Cardiac septum (tissue), 1 donor: ENCODE results near the gene SULT4A1. TPM values are rescaled to one million over a fixed set of nuclear protein-coding genes. Genes with fewer than 3 reads are reported as not detected.
A peak's percentile ranks its signal among the peaks of the same experiment; 100 is the strongest.

Experiments
- DNase-seq: peaks from one replicate; pipeline ENCODE4 v3.0.0-alpha.2; 2020; ENCODE audit warnings: low spot score
- intact Hi-C: fragments of 100-400 bp; cut with DNase I; formaldehyde crosslinking; loops from one replicate; pipeline ENCODE4 v1.14.0; 2022
- total RNA-seq: library from RNA; stranded (reverse); fragmentation: NEBNext Ultra II Directional; extraction: Animal tissue kit (Norgen Biotek cat#: 25700); gene quantifications from one replicate; pipeline ENCODE4 v1.2.1, GENCODE V29; 2021
- donor health status: DM: no; HTN: no; CAD: no.

The SULT4A1 gene
- total RNA-seq, 1 donor from 2014 or later, result 0.13 TPM

DNA sequence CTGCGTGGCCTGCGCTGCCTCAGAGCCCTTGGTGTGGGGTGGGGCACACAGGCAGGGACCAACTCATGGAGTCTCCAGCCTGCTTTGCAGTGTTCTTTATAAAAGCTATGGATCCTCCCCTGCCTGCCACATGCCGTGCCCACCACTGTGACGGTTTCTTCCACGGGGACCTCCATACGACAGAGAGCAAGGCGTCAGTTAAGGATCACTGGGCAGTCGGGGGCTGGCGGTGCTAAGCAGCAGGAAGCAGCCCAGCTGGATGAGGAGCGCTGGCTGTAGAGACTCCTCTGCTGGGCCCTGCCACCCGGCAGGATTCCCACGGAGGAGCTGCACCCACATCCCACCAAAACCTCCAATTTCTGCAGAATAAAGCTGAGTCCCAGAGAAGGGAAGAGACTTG is 27.1 kb downstream of the SULT4A1 start:
- intact Hi-C loops, result no loop called here

DNA sequence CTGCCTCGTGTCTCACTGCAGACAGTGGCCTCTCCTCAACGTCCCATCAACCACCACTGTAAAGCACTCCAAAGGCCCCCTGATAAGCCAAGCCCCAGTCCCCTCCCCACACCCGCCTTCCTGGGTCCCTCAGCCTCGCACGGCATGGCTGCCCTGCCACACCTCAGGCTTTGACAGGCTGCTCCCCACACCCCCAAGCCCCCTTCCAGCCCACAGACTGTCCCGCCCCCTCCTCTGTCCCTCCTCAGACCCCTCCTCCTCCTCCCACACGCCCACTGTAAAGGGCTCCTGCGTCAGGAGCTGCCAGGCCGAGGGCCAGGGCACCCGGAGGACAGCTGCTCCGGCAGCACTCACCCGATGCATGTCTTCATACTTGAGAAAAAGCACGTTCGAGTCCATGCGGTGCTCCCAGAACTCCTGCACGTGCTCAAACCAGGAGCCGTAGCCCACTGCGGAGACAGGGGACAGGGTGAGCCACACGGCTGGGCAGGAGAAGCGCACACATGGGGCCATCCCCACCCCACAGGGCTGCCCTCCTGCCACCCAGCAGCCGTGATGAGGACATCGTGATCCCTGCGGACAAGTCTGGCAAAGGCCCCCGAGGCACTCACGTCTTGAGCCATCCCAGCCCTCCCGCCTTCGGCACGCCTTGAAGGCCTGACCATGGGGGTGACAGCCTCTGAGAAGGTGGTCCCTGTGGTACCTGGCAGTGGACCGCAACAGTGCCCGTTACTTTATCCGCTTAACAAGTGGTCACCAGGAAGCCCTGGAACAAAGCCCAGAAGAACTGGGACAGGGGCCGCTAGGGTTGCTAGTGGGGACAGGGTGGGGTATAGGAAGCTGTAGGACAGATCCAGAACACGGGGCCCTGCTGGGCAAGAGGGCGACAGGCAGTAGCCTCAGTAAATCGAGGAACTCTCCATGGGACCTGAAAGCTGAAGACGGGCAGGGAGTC is 28.8 kb downstream of the SULT4A1 start:
- intact Hi-C loops, result no loop called here
- DNase-seq, result no peak

More for the DNA sequence above, 27.1 kb downstream of the SULT4A1 start:
- no peak for DNase-seq

DNA sequence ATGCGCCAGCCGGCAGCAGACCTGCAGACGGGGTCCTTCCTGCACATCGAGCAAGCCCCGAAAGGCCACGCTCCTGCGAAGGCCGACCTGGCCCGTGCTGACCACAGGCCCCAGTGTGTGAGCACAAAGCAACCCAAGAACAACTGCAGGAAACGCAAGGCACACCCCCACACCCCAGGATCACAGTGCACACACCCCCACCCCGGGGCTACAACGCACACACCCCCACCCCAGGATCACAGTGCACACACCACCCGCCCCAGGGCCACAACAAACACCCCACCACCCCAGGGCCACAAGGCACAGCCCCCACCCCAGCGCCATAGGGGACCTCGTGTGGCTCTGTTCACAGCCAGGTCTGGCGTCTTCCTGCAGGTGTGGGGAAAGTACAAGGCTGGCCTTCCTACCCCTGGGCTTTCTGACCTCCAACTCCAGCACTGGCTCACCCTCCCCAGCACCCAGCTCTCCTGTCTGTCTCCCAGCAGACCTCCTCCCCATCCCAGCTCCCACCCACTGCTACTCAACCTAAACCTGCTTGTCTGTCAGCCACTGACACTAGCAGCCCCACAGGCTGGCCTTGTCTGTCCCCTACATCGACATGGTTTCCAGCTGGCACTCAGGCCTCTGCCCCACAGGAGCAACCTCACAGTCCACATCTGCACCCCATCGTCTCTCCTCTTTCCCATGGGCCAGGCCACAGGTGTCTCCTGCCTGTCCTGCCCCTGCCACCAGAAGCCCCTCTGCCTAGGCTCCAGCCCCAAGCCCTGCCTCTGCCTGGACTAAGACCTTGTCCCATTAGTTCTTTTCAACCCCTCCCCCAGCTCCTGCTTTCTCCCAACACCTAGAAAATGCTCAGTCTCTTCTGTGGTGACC is 29.7 kb downstream of the SULT4A1 start:
- DNase-seq, result no peak

DNA sequence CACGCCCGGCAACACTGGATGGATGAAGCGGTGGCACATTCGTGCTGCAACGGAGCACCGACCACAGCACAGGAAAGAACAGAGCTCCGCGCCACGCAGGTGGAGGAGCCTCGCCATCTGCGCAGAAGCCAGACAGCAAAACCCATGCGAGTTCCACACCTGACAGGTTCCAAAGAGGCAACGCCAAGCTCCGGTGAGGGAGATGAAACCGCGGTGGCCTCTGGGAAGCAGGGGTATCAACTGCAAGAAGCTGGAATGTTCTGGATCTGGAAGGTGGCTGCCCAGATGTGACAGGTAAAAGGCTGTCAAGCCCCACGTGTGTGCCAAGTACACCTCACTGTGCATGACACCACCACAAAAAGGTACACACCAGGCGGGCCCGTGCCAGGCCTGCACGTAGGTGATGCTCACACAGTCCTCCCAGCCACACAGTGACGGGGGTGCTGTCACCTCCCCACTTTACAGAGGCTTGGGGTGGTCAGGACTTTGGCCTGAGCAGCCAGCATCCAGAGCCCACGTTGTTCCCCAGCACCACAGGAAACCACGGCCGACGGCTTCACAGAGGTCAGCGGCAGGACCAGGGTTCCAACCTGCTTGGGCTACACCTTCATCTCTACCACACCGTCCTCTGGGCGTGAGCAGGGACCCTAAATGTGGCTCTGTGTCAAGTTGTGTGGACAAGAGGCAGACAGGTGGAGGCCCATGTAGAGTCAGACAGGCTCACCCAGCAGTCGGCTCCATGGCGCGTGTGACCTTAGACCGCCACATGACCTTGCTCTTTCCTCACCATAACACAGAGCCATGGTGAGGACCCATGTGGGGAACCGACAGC is 30.5 kb downstream of the SULT4A1 start:
- no peak for DNase-seq

More for the DNA sequence above, 29.7 kb downstream of the SULT4A1 start:
- intact Hi-C loops, result no loop called here

DNA sequence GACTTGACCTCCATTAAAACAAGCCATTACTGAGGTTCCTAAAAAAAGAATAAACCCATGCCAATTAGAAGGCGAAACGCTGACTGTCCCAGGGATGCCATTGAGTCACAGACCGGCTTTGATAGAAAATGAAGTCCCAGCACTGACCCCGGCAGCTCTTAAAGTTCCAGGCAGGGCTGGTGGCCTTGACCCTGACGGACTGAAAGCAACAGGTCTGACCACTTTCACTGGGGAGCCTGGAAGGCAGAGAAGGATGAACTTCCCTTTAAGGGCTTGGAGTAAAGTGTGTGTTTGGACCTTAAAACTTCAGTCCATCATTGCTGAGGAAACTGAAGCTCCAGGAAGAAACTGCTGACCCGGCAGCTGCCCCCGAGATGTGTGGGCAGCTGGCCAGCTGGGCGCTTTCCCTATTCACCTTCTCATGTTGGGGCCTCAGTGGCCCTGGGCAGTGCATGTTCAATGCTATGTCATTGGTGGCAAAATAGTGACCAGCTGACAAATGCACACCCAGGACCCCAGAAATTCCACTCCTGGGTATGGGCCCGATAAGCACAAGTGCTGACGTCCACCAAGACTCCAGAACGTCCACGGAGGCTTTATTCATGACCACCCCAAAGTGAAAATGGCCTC is 31.3 kb downstream of the SULT4A1 start:
- intact Hi-C loops, result no loop called here
- no peak for DNase-seq

More for the DNA sequence above, 30.5 kb downstream of the SULT4A1 start:
- intact Hi-C loops, result no loop called here

DNA sequence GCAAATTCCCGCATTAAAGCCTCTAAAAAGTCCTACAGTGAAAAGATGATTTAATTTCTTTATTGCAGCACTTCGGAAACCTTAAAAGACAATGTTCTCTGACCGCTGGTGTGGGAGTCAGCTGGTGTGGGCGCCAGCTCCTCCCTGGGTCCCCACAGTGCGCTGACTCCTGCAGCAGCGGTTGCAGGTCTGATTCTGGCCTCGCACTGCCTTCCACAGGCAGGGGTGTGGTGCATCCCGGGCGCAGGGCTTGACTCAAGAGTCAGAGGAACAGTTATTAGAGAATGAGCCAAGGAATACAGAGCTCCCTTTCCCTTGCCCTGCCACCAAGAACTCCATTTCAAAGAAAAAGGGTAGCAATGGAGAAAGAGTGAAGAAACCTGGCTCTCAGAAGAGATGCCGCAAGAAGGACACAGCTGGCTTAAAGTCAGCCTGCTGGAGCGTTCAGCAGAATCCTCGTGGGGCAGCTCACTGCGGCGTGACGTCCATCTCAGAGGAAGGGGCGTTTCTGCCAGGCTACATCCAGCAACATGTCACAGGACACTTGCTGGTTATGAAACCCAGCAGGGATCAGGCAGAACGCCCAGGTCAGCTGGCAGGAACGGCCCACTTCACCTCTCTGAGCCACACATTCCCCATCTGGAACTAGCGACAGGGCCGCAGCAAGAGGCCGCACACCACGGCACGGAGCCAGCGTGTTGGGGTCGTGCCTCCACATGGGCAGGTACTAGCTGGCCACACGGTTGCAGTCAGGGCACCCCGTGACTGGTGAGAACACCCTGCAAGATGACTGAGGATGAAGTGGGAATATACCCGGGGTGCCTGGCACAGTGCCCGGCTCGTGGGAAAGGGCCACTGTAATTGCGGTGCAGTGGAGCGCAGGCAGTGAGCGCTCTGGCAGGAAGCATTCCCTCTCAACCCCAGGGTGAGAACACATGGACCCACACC is 32.1 kb downstream of the SULT4A1 start:
- peak; percentile 85 for DNase-seq
- intact Hi-C loops, result loop anchor here (10.0 kb wide), 1 partner anchor 445 kb away; no protein-coding TSS in a partner anchor

DNA sequence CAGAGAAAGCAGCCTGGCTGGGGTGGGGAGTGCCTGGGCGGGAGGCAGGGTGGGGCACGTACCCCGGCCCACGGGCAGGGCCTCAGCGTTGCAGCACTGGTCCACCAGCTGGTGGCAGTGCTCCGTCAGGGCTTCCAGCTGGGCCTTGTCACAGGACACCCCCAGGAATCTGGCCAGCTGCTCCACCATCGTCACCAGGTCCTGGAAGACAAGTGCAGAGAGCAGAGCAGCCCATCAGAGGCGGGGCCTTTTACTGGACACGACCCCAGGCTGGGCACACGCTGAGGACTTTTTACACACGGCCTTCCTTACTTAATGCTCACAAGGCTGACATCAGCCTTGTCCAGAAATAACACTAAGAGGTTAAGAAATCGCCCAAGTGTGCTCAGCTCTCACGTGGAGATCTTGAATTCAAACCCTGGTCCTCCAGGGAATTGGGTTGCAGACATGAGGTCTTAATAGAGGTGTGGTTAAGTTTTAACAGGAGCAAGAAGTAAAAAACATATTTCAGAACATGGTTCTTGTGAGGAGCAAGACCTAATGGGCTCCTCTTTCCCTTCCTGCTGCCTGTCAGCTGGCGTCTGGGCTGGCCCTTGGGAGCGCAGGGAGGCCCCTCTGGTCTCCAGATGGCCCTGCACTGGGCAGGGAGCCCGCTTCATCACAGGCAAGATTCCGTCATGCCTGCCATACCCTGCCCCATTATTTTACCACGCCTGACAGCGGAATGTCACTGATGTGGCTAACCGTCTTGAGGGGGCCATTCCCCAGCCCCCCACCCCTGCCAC is 33.1 kb downstream of the SULT4A1 start:
- intact Hi-C loops, result loop anchor here (10.0 kb wide), 1 partner anchor 444 kb away; no protein-coding TSS in a partner anchor

DNA sequence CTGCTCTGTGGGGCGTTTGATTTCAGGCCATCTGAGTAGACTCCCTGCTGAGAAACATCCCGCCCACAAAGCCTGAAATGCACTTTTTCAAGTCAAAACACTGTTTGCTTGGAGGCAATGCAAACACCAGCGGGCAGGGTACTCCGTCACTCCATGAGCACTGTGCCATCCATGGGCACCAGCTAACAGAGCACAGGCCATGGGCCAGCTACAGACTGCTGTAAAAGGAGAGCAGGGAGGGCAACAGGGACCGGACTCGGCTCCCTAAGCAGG is 33.7 kb downstream of the SULT4A1 start:
- DNase-seq, result no peak
- intact Hi-C loops, result loop anchor here (10.0 kb wide), 1 partner anchor 444 kb away; no protein-coding TSS in a partner anchor

More for the DNA sequence above, 33.1 kb downstream of the SULT4A1 start:
- DNase-seq, result peak; percentile 80

DNA sequence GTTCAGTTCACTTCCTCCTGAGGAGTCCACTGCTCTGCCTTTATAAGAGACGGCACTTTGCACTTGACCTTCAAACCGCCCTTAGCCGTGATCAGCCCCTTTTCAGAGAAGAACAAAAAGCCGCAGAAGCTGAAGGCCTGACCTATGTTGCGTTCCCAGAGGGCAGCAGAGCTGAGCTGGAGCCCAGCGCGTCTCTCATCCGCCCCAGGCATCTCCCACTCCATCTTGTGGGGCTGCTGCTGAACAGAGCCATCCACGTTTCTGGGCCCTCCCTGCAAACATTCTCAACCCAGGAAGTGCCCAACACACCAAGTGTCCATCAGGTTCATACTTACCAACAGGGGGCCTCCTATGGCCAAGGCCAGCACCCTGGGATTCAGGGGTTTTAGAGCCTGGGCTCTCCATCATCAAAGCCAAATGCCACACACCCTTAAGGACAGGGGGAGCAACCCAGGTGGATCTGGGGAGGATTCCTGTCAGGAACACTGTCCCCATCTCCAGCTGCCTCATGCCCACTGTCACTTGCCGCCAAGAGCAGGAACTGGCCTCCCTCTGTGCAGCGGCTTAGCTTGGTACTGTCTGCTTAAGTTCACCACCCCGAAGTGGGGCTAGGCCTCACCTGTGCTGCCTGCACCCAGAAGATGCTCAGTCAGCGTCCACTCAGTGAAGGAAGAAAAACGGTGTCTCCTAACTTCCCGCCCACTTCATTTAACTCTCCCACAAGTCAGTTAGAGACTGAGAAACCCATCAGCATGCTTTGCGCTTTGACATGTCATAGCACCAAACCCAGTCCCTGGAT is 34.2 kb downstream of the SULT4A1 start:
- peak; percentile 53 for DNase-seq
- intact Hi-C loops, result loop anchor here (10.0 kb wide), 1 partner anchor 443 kb away; no protein-coding TSS in a partner anchor

DNA sequence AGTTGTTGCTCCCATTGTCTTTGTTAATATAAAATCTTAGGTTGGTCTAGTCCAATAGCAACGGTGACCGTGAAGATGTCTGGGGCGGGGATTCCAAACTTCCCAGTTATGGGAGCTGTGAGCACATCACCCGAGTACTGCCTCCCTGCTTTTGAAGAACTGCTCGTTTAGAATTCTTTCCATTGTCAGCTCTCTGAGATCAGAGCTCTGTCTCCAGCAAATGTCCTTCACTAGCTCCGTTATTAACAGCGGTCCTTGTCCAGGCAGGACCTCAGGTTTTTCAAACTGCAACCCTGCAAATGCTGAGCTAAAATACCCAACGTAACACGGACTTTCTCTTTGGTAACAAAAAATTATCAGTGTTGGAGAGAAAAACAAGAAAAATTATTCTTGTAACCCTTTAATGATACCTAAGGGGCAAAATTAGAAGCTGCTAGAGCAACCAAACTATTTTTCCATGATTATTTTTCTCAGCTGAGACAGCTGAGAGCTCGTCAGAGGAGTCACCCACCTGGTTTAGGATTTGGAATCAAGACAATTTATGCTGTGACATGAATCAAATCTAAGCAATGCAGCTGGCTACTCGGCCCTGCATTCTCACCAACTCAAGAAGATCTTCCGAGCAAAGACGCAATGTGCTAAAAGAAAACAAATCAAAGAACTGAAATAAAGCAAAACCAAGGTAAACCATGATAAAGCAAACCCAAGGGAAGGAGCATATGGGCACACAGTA is 35.1 kb downstream of the SULT4A1 start:
- intact Hi-C loops, result loop anchor here (10.0 kb wide), 1 partner anchor 442 kb away; no protein-coding TSS in a partner anchor
- DNase-seq, result peak; percentile 27

DNA sequence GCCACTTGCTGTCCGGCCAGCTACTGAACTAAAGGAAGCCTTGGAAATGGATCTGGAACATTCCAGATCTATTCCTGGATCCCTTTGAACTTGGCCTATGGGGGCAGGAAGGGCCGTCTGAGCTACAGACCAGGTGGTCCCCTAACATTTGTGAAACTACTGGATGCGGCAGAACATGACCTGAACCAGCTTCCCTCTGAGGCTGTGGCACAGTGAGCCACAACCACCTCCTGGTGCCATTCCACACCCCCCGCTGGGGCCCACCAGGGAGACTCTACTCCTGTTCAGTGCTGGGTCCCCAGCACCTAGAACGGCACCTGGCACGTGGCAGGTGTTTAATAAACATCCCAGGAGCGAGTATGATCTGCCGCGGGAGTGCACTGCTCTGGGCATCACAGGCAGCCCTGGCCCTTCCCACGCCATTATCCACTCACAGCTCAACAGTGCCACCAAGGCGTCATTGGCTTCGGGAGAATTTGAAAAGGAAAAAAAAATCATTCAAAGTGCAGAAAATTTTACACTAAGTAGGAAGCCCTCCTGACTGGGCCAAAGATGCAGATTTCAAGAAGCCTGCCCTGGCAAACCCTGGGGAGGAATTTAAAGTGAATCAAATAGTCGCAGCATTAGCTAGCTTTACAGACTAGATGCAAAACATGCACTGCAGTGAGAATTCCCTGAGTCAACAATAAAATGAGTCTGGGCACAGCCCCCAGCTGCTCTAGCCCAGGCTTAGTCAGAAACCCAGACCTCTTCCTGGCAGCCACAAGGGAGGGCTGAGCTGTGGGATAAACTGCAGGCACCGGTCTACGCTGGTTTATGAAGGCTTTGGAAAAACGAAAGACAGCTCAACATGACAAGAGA is 35.9 kb downstream of the SULT4A1 start:
- intact Hi-C loops, result loop anchor here (10.0 kb wide), 1 partner anchor 442 kb away; no protein-coding TSS in a partner anchor
- DNase-seq, result peak; percentile 50

DNA sequence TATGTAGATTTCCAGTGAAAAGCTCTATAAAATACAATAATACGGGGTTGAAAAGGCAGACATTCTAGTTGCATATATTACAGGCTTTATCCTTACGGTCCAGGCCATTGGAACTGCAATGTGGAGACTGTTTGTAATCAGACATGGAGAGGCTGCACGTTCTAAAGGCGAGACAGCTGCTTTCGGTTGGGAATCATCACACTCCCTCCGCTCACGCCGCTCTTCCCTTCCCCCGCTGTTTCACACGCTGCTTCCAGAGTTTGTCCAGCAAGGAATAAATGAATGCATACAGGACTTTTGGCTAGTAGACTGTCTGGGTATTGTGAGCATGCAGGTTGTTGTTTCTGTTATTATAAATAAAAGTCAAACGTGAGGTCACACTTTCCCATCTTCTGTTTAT is 36.7 kb downstream of the SULT4A1 start:
- peak; percentile 4 for DNase-seq
- intact Hi-C loops, result loop anchor here (10.0 kb wide), 1 partner anchor 441 kb away; no protein-coding TSS in a partner anchor

DNA sequence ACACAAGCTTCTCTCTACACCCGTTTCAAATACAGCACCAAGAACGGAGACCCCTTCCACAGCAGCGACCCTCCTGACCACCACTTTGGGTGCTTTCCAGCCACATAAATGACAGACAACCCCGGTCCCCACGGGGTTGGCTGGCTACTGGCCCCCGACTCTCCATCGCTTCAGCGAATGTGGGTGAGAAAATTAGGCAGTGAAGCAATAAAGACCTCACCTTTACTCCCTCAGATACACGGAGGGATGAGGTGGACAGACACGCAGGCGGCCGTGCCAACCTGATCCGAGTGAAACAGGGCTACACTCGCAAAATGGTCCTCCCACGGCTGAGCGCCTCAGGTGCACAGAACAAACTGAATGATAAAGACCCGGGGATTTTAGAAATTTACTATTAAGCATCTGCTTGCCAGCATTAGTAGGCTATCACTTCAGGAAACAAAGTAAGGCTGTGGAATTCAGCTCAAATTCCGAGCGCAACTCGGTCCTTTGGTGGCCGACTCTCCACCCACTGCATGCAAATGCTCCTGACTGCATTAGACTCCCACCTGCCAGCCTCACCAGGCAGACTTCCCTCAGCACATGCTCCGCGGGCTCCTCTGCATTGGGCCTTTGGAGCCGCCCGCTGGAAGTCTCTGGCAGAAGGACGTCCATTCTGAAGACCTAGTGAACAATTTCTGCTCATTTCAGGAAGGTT is 37.4 kb downstream of the SULT4A1 start:
- intact Hi-C loops, result loop anchor here (10.0 kb wide), 1 partner anchor 440 kb away; no protein-coding TSS in a partner anchor
- peak; percentile 44 for DNase-seq
